H9 (cell line): ENCODE data around the gene PRF1. TPM values are rescaled to one million over a fixed set of nuclear protein-coding genes. Genes with fewer than 3 reads are reported as not detected.

Experiments
- DNase-seq: peaks from one replicate; pipeline ENCODE4 v3.0.0-alpha.2; 2017
- H2AFZ ChIP-seq: one replicate; pipeline ENCODE4 v1.6.1; 2013; ENCODE audit warnings: mild to moderate bottlenecking, low read length, control low read depth, moderate library complexity
- H2AK5ac ChIP-seq: 2 replicates; pipeline ENCODE4 v1.6.1; 2013; ENCODE audit warnings: low read length, control low read depth, mixed read lengths; ENCODE audit not compliant: insufficient read length
- H2BK120ac ChIP-seq: one replicate; pipeline ENCODE4 v1.6.1; 2013; ENCODE audit warnings: low read depth, mild to moderate bottlenecking, low read length, control low read depth, inconsistent platforms; ENCODE audit not compliant: poor library complexity, severe bottlenecking
- H2BK12ac ChIP-seq: 2 replicates; pipeline ENCODE4 v1.6.1; 2013; ENCODE audit warnings: low read length, control low read depth, mixed read lengths, low read depth; ENCODE audit not compliant: insufficient read length
- H2BK15ac ChIP-seq: 2 replicates; pipeline ENCODE4 v1.6.1; 2013; ENCODE audit warnings: low read depth, low read length, control low read depth
- H2BK20ac ChIP-seq: one replicate; pipeline ENCODE4 v1.6.1; 2013; ENCODE audit warnings: low read depth, mild to moderate bottlenecking, low read length, control low read depth, inconsistent platforms; ENCODE audit not compliant: poor library complexity, severe bottlenecking
- H2BK5ac ChIP-seq: 2 replicates; pipeline ENCODE4 v1.6.1; 2013; ENCODE audit warnings: low read length, control low read depth, mixed read lengths; ENCODE audit not compliant: insufficient read length
- H3K14ac ChIP-seq: 2 replicates; pipeline ENCODE4 v1.6.1; 2013; ENCODE audit warnings: low read length, control low read depth; ENCODE audit not compliant: insufficient read depth
- H3K18ac ChIP-seq: 2 replicates; pipeline ENCODE4 v1.6.1; 2013; ENCODE audit warnings: low read depth, mild to moderate bottlenecking, mixed read lengths, low read length, control low read depth; ENCODE audit not compliant: insufficient read length
- H3K23ac ChIP-seq: 2 replicates; pipeline ENCODE4 v1.6.1; 2013; ENCODE audit warnings: low read length, control low read depth, mixed read lengths, low read depth; ENCODE audit not compliant: insufficient read length
- H3K23me2 ChIP-seq: 2 replicates; pipeline ENCODE4 v1.6.1; 2013; ENCODE audit warnings: low read depth, mild to moderate bottlenecking, mixed read lengths, low read length, control low read depth; ENCODE audit not compliant: insufficient read length, poor library complexity, severe bottlenecking
- H3K27ac ChIP-seq: 2 replicates; pipeline ENCODE4 v1.5.1; 2013; ENCODE audit warnings: low read length, control low read depth, mixed read lengths, low read depth; ENCODE audit not compliant: insufficient read length
- H3K27me3 ChIP-seq: 2 replicates; pipeline ENCODE4 v1.6.1; 2013; ENCODE audit warnings: low read length, control low read depth, inconsistent platforms; ENCODE audit not compliant: insufficient read depth
- H3K4ac ChIP-seq: 2 replicates; pipeline ENCODE4 v1.6.1; 2013; ENCODE audit warnings: low read depth, mild to moderate bottlenecking, control low read depth, inconsistent platforms, low read length, moderate library complexity
- H3K4me1 ChIP-seq: 2 replicates; pipeline ENCODE4 v1.6.1; 2013; ENCODE audit warnings: low read length, control low read depth, inconsistent platforms; ENCODE audit not compliant: insufficient read depth
- H3K4me2 ChIP-seq: 2 replicates; pipeline ENCODE4 v1.6.1; 2013; ENCODE audit warnings: low read length, control low read depth, mixed read lengths; ENCODE audit not compliant: insufficient read length, insufficient read depth
- H3K56ac ChIP-seq: 2 replicates; pipeline ENCODE4 v1.6.1; 2013; ENCODE audit warnings: low read depth, mild to moderate bottlenecking, mixed read lengths, low read length, control low read depth; ENCODE audit not compliant: insufficient read length
- H3K79me1 ChIP-seq: 2 replicates; pipeline ENCODE4 v1.6.1; 2013; ENCODE audit warnings: low read depth, mild to moderate bottlenecking, moderate library complexity, low read length, control low read depth, inconsistent platforms; ENCODE audit not compliant: insufficient read depth, poor library complexity, severe bottlenecking
- H3K79me2 ChIP-seq: 2 replicates; pipeline ENCODE4 v1.6.1; 2013; ENCODE audit warnings: low read length, control low read depth, inconsistent platforms; ENCODE audit not compliant: insufficient read depth
- H3K9ac ChIP-seq: 2 replicates; pipeline ENCODE4 v1.6.1; 2013; ENCODE audit warnings: low read length, control low read depth, mixed read lengths; ENCODE audit not compliant: insufficient read length; ENCODE audit errors: extremely low read depth
- H3K9me3 ChIP-seq: one replicate; pipeline ENCODE4 v1.6.1; 2013; ENCODE audit warnings: low read depth, low read length, inconsistent platforms; ENCODE audit not compliant: control insufficient read depth
- H3T11ph ChIP-seq: one replicate; pipeline ENCODE4 v1.6.1; 2013; ENCODE audit warnings: mild to moderate bottlenecking, low read length, control low read depth, inconsistent platforms
- H4K20me1 ChIP-seq: one replicate; pipeline ENCODE4 v1.6.1; 2013; ENCODE audit not compliant: control insufficient read depth, insufficient read length, insufficient read depth
- H4K5ac ChIP-seq: 2 replicates; pipeline ENCODE4 v1.6.1; 2013; ENCODE audit warnings: low read depth, mild to moderate bottlenecking, mixed read lengths, low read length, control low read depth; ENCODE audit not compliant: insufficient read length
- H4K8ac ChIP-seq: replicated peaks from 2 replicates; pipeline ENCODE4 v1.6.1; 2013; ENCODE audit warnings: low read length, control low read depth, mixed read lengths, low read depth; ENCODE audit not compliant: insufficient read length
- H4K91ac ChIP-seq: 2 replicates; pipeline ENCODE4 v1.6.1; 2013; ENCODE audit warnings: low read depth, mild to moderate bottlenecking, moderate library complexity, mixed read lengths, low read length, control low read depth; ENCODE audit not compliant: insufficient read length
- H3K27ac Mint-ChIP-seq, 3 experiments: 2 replicates in 2 of 3; 3 replicates in 1 of 3; pipeline ENCODE4 v1.8.0; 2020 to 2021; ENCODE audit warnings: mixed read lengths in 3 of 3, mild to moderate bottlenecking in 1 of 3, moderate library complexity in 1 of 3
- H3K27me3 Mint-ChIP-seq: 2 replicates; pipeline ENCODE4 v1.8.0; 2021; ENCODE audit warnings: low read depth, mild to moderate bottlenecking, moderate library complexity, mixed read lengths
- H3K36me3 Mint-ChIP-seq, 3 experiments: 2 replicates in 2 of 3; 3 replicates in 1 of 3; pipeline ENCODE4 v1.8.0; 2020 to 2021; ENCODE audit warnings: low read depth in 3 of 3, mixed read lengths in 3 of 3; ENCODE audit not compliant: insufficient read depth in 1 of 3
- H3K4me1 Mint-ChIP-seq, 2 experiments: 2 replicates each; pipeline ENCODE4 v1.8.0; 2020; ENCODE audit warnings: mixed read lengths in 2 of 2
- H3K4me3 Mint-ChIP-seq, 2 experiments: 2 replicates in 1 of 2; 3 replicates in 1 of 2; pipeline ENCODE4 v1.8.0; 2020 to 2021; ENCODE audit warnings: mild to moderate bottlenecking in 2 of 2, mixed read lengths in 2 of 2, moderate library complexity in 1 of 2
- H3K9me3 Mint-ChIP-seq, 2 experiments: 2 replicates in 1 of 2; 3 replicates in 1 of 2; pipeline ENCODE4 v1.8.0; 2020; ENCODE audit warnings: mild to moderate bottlenecking in 2 of 2, mixed read lengths in 2 of 2, moderate library complexity in 1 of 2
- WGBS: extraction: QIAGEN DNeasy Blood & Tissue Kit; methylation state at CpG from one replicate; pipeline ENCODE4 v1.1.7; 2013; ENCODE audit warnings: missing lambda C conversion rate, low lambda C conversion rate, mixed read lengths; ENCODE audit not compliant: insufficient read length; ENCODE audit errors: extremely low coverage; 5-methylcytosine and 5-hydroxymethylcytosine counted together
- total RNA-seq: library from RNA; stranded (reverse); gene quantifications from 2 replicates; pipeline ENCODE4 v1.2.1, GENCODE V29; 2021
- TF ChIP-seq, protein P1 (sequence below): fragments of 200-600 bp; sonication (generic); conservative IDR thresholded peaks from 3 replicates; pipeline ENCODE4 v1.8.0; 2021; ENCODE audit warnings: antibody characterized with exemption, mild to moderate bottlenecking

The PRF1 gene
- total RNA-seq, 1 experiment from 2014 or later, result not detected

DNA sequence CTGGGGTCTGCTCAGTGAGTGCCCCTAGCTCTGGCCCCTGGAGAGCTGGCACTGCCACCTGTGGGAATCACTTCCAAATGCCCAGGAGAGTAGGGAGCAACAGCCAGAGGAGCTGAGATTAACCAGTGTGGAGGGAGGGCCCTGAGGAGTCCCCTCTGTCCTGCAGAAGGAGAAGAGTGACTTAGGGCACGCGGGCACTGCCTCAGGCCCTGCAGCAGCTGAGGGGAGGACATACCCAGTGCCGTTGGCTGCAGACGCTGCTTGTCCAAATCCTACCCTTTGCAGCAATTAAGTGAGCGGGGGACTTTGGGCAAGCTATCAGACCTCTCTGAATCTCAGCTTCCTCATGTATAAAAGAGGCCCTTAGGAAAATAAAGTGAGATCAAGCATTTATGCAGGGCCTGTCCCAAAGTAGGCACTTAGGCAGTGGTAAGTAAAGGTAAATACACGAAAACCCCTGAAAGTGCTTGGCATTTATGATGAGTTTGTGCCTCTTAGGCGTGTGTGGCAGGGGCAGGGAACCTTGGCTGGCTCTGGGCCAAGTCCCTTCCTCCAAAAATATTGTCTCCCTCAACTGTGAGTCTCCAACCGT lies 16.9 kb downstream of the PRF1 start:
- Histone ChIP-seq H3K9ac (no peak overlapping the region), H2BK12ac (no peak overlapping the region), H2AK5ac (no peak overlapping the region), H3K4me2 (no peak overlapping the region), H4K20me1 (no peaks in the 10 kb centered on the region), H2AFZ (no peak overlapping the region), H3K9me3 (no peaks in the 10 kb centered on the region), H3K23me2 (no peaks in the 10 kb centered on the region), H3T11ph (no peak overlapping the region), H2BK15ac (no peak overlapping the region), H3K56ac (no peak overlapping the region), H2BK20ac (no peak overlapping the region), H3K79me1 (no peaks in the 10 kb centered on the region), H3K18ac (no peak overlapping the region), H2BK120ac (no peak overlapping the region), H3K27ac (no peak overlapping the region), H3K4ac (no peak overlapping the region), H3K23ac (no peak overlapping the region), H2BK5ac (no peak overlapping the region), H4K5ac (no peak overlapping the region), H3K14ac (no peak overlapping the region), H3K27me3 (no peaks in the 10 kb centered on the region), H4K91ac (no peak overlapping the region), H3K4me1 (peaks cover 4% of the 10 kb centered on the region; the same call in 1 of the 2 replicates), H3K79me2 (no peaks in the 10 kb centered on the region), H4K8ac (no peak overlapping the region)
- WGBS, result no CpG with 5 or more reads among the region's 8 CpGs
- peak overlapping the region in 2 of 3 experiments; percentile 7 to 24; a peak in 2 of 7 replicates for H3K27ac Mint-ChIP-seq
- no peaks in the 10 kb centered on the region for H3K36me3 Mint-ChIP-seq
- TF ChIP-seq, protein P1, sequence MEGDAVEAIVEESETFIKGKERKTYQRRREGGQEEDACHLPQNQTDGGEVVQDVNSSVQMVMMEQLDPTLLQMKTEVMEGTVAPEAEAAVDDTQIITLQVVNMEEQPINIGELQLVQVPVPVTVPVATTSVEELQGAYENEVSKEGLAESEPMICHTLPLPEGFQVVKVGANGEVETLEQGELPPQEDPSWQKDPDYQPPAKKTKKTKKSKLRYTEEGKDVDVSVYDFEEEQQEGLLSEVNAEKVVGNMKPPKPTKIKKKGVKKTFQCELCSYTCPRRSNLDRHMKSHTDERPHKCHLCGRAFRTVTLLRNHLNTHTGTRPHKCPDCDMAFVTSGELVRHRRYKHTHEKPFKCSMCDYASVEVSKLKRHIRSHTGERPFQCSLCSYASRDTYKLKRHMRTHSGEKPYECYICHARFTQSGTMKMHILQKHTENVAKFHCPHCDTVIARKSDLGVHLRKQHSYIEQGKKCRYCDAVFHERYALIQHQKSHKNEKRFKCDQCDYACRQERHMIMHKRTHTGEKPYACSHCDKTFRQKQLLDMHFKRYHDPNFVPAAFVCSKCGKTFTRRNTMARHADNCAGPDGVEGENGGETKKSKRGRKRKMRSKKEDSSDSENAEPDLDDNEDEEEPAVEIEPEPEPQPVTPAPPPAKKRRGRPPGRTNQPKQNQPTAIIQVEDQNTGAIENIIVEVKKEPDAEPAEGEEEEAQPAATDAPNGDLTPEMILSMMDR, result no peak
- H3K4me1 Mint-ChIP-seq, result peaks cover 32 to 43% of the 10 kb centered on the region in 2 experiments
- DNase-seq, result peak; percentile 29
- no peaks in the 10 kb centered on the region for H3K9me3 Mint-ChIP-seq
- no peak overlapping the region for H3K4me3 Mint-ChIP-seq
- H3K27me3 Mint-ChIP-seq, result peaks cover 3% of the 10 kb centered on the region
